Effector CD8-positive, alpha-beta T cell (primary cell): ENCODE results near the gene C1QTNF9.
"Not testable (repeated sequence)": the region's sequence is repeated elsewhere in the genome, so short reads cannot be mapped to it uniquely, and the experiment has no call there.

Experiments
- DNase-seq: peaks from one replicate; lab custom pipeline; 2025; lab: John Stamatoyannopoulos, UW
- total RNA-seq, 4 experiments: gene quantifications; one replicate each; lab custom pipeline; 2026; lab: John Stamatoyannopoulos, UW

C1QTNF9 gene
- total RNA-seq, result 0.09 to 2.9 (median 0.29) reads per million in 4 experiments

DNA sequence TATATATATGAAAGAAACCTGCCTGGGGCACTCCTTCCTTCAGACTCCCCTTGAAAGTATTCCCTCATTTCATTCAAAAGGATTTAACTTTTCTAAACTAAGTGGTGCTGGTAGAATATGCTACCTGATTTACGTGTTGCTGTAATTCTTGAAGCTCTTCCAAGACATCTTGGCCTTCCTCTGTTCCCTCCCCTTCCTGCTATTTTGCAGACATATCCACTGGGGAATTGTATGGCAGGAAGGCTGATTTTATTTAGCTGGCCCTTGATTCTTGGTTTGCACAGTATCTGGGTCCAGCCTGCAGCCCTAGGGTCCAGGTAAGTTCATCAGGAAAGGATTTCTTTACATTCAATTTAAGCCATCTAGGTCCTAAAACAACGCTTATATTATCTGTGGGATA, at the start of gene C1QTNF9:
TSS of gene C1QTNF9 (plus strand) at position 281 of the 400 bp plus-strand sequence. CDS start 6,424 bp downstream, outside the sequence.
- DNase-seq, result not testable (repeated sequence)

DNA sequence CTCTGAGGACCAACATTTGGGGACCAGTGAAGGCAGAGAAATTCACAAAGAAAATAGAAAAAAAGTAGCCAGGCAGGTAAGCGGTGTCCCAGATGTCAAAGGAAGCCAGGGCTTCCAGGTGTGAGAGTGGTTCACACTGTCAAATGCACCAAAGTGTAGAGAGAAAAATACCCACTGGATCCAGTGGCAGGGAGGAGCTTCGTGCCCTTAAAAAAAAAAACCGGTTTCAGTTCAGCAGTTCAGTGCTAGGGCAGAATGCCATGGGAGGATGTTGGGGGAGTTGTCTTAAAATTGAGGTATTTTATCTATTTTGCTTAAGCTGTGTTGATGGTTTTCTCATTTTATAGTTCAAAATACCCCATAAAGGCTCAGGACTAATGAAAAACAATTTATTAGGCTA, 47.8 kb upstream of the C1QTNF9 start:
- DNase-seq, result no peak

DNA sequence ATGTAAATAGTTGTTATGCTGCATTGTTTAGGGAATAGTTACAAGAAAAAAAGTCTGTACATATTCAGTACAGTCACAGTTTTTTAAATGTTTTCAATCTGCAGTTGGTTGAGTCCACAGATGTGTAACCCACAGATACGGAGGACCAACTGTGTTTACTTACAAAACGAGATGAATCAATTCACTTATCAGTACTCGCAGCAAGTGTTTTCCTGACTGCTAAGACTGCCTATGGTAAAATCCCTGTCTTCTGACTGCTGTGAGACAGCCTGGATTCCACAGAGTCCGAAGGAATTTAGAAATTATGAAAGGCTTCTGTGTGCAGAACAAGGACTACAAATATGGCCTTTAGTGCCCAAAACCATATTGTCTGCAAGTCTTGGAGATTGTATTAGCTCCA, 45.7 kb upstream of the C1QTNF9 start:
- DNase-seq, result no peak

DNA sequence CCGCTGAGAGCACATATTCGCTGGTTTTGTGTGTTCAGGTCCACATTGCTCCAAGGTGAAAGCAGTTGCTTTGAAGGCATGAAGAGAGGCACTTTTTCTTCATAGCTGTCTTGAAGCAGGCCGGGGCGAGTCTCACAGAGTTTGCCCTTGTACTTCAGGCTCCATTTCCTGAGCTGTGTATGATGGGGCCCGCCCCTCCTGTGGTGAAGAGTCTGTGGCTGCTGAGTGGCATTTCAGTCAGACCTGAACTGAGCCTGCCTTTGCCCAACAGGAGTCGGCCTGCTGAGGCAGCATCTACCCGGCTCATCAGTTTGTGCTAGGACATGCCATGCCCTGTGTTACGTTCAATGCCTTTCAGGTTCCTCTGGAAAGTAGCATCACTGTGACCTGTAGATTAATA, 44.4 kb upstream of the C1QTNF9 start:
- peak; percentile 56 for DNase-seq

DNA sequence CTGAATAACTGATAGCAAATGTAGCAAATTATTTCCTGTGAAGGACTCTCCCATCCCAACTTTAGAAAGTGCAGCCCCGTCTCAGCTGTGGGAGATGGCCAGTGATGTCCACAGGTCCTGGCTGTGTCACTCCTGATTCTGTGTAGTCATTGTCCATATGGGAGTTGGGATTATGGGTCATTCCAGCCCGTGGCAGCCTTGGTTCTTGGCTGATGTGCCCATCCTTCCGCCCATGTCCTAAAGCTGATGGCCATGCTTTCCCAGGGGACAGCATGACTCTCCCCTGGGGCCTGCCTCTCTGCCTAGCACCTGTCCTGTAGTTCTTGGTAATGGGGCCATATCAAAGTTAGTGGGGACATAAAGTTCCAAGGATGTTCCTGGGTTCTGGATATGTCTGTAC, 43.9 kb upstream of the C1QTNF9 start:
- no peak for DNase-seq

DNA sequence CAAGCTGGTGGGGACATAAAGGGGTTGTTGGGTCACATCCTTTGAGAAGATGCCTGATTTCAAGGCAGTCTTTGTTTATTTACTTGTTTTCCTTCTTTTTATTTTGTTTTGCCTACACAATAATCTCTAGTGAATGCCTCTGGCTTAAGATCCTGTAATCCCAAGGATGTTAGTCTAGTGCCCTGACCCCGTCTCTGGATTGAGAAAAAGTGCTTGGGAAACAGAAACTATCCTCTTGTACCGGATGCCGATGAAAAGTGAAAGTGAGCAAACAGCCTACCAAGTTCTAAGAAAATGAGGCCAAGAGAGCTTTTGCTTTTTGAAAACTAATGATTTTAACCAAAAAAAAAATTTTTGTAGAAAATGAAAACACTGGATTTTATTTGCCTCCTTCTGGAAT, 42.1 kb upstream of the C1QTNF9 start:
- no peak for DNase-seq

- no peak for DNase-seq
Measured at GRCh38 chr13:24267801-24268200, 41.6 kb upstream of the C1QTNF9 start.

- no peak for DNase-seq
Measured at GRCh38 chr13:24269821-24270220, 39.6 kb upstream of the C1QTNF9 start.

DNA sequence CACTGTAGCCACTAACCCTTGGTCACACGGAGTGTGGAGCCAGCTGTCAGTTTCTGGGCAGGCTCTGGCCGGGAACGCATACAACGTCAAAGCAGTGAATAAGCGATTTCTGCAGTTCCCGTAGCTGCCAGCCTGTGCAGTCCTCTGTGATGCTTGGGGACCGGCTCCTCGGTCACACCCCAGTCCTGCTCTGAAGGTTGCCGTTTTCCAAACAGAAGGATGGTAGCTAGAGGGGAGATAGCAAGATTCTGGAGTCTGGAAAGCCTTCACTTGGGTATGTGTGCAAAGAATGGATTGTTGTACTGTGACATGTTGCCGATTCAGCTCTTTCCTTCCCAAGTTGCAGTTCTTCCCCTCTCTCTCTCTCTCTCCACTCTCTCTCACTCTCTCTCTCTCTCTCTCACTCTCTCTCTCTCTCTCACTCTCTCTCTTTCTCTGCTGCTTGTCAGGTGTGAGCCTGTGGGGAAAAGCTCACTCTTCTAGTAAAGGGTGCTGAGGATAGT, 38.7 kb upstream of the C1QTNF9 start:
- peak; percentile 25 for DNase-seq

GRCh38 chr13:24271231-24271600, 38.2 kb upstream of the C1QTNF9 start:
- no peak for DNase-seq

DNA sequence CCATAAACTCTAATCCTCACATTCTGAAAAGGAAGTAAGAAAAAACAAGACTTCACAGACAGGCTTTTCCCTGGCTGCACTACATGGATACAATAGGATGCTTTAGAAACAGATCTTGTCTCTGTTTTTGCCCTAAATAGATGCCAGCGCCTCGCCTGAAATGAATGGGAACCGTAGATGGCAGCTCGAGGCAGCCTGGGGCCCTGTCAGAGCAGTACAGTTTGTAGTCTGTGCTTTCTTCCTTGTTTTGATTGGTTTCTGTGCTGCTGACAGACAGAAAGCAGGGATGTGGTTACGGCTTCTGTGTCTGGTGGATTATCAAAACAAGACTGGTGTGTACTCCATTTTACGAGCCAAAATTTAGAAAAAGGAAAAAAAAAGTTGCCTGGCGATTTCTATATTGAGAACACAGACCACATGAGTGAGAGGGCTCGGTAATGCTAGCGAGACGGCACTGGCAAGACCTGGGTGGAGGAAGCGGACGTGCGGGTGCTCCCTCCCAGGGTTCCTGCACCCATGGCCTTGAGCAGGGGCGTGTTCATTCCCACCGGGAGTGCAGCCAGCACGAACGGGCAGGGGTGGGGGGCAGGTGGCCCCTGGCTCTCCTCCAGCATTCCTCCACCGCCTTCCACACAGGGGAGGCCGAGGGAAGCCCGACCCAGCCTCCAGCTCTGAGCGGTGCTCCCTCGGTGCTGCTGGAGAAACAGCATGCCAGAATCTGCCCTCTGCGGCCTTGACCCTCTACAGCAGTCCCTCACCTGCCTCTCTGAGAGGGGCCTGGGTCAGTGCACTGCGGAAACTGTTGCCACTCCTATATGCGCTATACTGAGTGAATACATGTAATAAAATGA, 37.6 kb upstream of the C1QTNF9 start:
- peak; percentile 46 for DNase-seq

GRCh38 chr13:24272452-24273161, 36.8 kb upstream of the C1QTNF9 start:
- DNase-seq, result no peak

- DNase-seq, result no peak
Measured at GRCh38 chr13:24273926-24274325, 35.5 kb upstream of the C1QTNF9 start.

GRCh38 chr13:24274452-24275021, 34.8 kb upstream of the C1QTNF9 start:
- DNase-seq, result peak; percentile 31

DNA sequence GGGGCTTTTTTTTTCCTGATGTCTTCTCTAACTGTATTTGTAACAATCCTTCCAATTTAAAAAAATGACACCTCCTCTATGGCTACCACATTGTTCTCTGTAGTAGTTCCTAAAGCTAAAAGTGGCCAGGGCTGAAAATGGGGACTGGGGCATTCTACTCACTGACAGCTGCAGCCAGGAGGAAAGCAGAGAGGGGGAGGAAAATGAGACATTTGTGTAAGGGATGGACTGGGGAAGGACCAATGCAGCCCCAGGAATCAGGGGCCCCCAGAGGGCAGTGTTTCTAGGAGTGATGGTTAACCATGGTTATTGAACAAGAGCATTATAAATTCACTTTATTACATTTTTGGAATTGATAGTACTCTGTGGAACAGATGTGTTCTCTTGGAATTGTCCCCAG, 34.3 kb upstream of the C1QTNF9 start:
- no peak for DNase-seq

DNA sequence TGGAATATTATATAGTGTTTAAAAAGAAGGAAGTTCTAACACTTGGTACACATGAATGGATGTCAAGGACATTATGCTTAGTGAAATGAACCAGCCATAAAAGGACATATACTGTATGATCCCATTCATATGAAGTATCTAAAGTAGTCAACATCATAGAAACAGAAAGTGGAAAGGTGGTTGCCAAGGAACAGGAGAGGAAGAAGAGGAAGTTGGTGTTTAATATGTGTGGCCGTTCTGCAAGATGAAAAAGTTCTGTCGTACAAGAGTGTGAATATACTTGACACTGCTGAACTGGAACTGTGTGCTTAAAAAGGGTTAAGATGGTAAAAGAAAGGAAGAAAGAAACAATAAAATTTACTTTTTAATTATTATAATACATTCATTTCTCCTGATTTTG, 33.1 kb upstream of the C1QTNF9 start:
- DNase-seq, result no peak

- no peak for DNase-seq
Measured at GRCh38 chr13:24276861-24277260, 32.5 kb upstream of the C1QTNF9 start.

DNA sequence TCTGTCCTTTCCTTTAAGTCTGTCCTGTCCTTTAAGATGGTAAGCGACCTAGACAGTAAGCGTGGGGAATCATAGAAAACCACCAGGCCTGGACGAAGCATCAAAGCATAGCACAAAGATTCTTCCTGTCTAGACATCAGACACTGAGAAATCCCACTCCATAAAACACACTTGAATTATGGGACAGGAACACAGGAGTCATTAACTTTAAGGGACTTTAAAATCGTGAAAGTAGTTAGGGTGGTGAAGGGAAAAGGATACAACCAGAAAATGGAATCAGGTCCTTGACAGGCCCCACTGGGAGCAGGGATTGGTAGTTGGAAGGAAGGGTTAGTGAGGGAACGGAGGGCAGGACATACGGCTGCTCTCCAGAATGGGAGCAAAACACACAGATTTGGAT, 31.6 kb upstream of the C1QTNF9 start:
- no peak for DNase-seq

DNA sequence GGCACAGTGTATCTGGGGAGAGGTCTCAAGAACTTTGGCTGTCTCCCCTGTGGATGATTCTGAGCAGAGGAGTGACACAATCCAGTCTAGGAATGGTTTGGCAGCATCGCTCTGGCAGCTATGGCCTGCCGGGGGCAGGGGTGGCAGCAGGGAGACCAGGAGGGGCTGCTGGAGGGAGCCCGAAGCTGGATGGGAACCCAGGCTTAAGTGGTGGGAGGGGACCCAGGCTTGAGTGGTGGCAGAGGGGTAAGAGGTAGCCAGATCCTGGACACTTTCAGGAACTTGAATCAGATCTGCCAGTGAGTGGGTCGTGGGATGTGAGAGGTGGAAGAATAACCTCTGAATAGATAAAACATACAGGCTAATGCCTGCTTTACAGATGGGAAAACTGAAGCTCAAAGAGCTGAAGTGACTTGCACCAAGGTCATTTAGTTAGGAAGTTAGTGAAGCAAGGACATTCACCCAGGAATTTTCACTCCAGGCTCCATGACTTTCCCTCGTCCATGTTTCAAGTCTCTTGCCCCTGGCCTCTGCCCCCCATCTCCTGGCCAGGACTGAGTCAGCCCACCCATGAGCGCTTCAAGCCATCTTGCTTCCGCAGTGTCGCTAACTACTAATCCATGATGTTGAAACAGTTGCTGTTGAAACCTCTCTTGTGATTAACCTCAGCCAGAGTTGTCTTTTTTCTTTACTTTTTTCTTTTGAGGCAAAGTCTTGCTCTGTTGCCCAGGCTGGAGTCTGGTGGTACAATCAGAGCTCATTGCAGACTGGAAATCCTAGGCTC, 29.9 kb upstream of the C1QTNF9 start:
- no peak for DNase-seq

GRCh38 chr13:24280720-24281119, 28.7 kb upstream of the C1QTNF9 start:
- DNase-seq, result no peak

DNA sequence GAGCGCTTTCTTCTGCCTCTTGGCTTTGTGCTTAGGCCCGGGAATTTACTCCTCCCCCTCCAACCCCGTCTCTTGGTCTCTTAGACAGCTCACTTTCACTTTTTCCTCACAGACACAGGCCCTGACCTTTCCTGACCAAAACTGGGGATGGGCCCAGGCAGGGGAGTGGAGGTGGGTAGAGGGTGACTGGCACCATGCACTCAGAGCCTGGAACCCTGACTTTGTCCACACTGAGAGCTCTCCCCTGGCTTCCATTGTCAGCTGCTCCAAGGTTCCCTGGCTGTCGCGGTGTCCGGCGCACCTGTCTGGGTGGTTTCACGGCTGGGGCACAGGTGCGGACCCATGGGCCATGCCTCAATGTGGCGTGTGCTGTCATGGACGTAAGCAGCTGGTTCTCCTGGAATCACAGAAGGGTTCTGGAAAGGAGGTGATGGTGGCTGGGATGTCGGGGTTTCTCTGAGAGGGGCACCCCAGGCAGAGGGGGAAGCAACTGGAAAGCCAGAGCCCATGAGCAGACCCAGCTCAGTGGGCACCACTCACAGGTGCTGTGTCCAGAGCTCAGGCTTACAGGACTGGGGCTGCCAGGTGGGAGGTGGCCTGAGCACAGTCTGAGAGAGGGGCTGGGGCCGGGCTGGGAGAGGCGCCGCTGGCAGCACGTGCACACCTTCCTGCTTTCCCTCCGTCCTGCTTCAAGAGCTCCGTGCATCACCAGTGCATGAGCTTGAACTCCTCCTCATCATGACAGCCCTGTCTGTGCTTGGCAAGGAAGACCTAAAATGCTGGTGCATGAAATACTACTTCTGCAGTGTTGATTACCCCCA, 28.0 kb upstream of the C1QTNF9 start:
- DNase-seq, result no peak
